Measurements from ENCODE around the gene C1QC. TPM values are rescaled to one million over a fixed set of nuclear protein-coding genes. Genes with fewer than 3 reads are reported as not detected.

C1QC gene
- total RNA-seq (2022; extraction: Qiagen RNA extraction), result not detected in 5 replicates

GRCh38 chr1:22643381-22643780 lies at the start of gene C1QC:
Gene C1QC (plus strand): TSS chr1:22643633. CDS start chr1:22644024, 391 bp downstream.

GRCh38 chr1:22636353-22636752 lies 7.1 kb upstream of the C1QC start, which contains the start of gene C1QA:
Gene C1QA (plus strand): TSS chr1:22636628. CDS start chr1:22637617, 989 bp downstream.

GRCh38 chr1:22652881-22653316 lies 9.5 kb downstream of the C1QC start, which contains the start of gene C1QB:
Gene C1QB (plus strand): TSS chr1:22653236. CDS start chr1:22659463, 6,227 bp downstream.

Other genes with a start within 250 kb of the C1QC start
- 4.5 to 5.0 TPM (median 4.8 TPM) in 5 replicates for gene ZBTB40, start 191.8 kb upstream of the C1QC start, total RNA-seq (2022; extraction: Qiagen RNA extraction)
- 0.03 to 0.06 TPM (median 0.05 TPM) in 4 of 5 replicates, not detected in the other for gene EPHA8, start 80.1 kb upstream of the C1QC start, total RNA-seq (2022; extraction: Qiagen RNA extraction)
- gene C1QA, start 7.0 kb upstream of the C1QC start, total RNA-seq (2022; extraction: Qiagen RNA extraction), result not detected in 5 replicates
- not detected in 5 replicates for gene C1QB, start 9.6 kb downstream of the C1QC start, total RNA-seq (2022; extraction: Qiagen RNA extraction)
- gene EPHB2, start 67.2 kb downstream of the C1QC start, total RNA-seq (2022; extraction: Qiagen RNA extraction), result 29.5 to 35.6 TPM (median 34.4 TPM) in 5 replicates

All from A549 treated with AZD2906 at 1 μM for 4 hours (cell line).